ENCODE data around the gene ELF3.

DNA sequence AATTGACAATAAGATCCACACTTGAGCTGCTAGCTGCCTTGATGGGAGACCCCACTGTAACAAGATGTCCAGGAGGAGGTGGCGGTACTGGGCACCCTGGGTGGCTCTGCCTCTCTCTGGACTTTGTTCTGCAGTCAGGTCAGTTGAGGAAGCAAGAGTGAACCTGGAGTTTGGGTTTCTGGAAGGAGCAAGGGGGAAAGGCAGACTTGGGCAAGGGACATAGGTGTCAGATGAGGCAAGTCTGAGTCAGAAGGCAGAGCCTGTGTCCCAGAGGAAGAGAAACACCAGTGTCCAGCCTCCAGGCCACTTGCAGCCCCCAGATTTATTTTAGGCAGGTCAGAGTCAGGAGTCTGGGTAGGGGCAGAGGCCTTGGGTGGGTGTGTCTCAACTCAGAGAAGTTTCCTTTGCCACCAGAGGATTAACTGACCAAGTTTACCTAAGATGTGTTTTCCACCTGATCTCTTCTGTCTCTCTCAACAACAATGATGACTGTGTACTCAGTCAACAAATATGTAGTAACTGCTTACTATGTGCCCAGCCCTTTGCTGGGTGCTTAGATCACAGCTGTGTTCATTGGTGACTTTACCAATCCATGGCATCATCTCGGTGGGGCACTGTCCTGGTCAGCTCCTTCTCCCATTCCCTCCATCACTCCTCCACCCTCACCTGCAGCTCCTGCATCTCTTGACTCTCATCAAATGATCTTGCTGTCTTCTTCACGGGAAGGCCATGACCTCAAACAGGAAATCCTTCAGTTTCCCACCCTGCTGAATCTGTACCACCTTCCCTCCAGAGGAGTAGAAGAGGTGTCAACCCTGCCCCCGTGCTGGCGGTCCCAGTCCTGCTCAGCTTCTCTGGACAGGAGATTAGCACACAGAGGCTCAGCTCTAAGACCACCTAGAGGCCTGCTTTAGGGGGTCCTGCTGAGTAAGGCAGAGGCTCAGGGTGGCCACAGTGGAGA lies 36.6 kb downstream of the ELF3 start:
- TF ChIP-seq SPI1 (IDR thresholded peaks at IDR 0.05; ENCODE audit: borderline replicate concordance, low read depth): no peak
- TF ChIP-seq, protein P1, sequence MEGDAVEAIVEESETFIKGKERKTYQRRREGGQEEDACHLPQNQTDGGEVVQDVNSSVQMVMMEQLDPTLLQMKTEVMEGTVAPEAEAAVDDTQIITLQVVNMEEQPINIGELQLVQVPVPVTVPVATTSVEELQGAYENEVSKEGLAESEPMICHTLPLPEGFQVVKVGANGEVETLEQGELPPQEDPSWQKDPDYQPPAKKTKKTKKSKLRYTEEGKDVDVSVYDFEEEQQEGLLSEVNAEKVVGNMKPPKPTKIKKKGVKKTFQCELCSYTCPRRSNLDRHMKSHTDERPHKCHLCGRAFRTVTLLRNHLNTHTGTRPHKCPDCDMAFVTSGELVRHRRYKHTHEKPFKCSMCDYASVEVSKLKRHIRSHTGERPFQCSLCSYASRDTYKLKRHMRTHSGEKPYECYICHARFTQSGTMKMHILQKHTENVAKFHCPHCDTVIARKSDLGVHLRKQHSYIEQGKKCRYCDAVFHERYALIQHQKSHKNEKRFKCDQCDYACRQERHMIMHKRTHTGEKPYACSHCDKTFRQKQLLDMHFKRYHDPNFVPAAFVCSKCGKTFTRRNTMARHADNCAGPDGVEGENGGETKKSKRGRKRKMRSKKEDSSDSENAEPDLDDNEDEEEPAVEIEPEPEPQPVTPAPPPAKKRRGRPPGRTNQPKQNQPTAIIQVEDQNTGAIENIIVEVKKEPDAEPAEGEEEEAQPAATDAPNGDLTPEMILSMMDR (IDR thresholded peaks at IDR 0.05; ENCODE audit: insufficient read depth, low read length): no peak

Data from HL-60 (cell line).